Adrenal gland (tissue), 12 donors: ENCODE measurements around the gene ARHGEF10L. TPM values are rescaled to one million over a fixed set of nuclear protein-coding genes. Genes with fewer than 3 reads are reported as not detected.

Experiments
- DNase-seq, 7 donors: peaks; one replicate each; pipeline ENCODE4 v3.0.0-alpha.2; 2019 to 2020
- H3K27ac ChIP-seq, 5 donors: fragments of 200-600 bp; sonication (generic) in 4 of 5; 1 replicate in 3 of 5; 2 replicates in 2 of 5; pipeline versions ENCODE4 v1.5.1 to v1.8.0; 2016 to 2020; ENCODE audit warnings: mild to moderate bottlenecking in 1 of 5
- H3K27me3 ChIP-seq: fragments of 200-600 bp; 2 replicates; pipeline ENCODE4 v1.8.0; 2021
- H3K36me3 ChIP-seq, 2 donors: fragments of 200-600 bp; replicated peaks in 1 of 2; 1 replicate in 1 of 2; 2 replicates in 1 of 2; pipeline versions ENCODE4 v1.5.1 to v1.8.0; 2018 to 2022
- H3K4me1 ChIP-seq, 2 donors: fragments of 200-600 bp; replicated peaks in 1 of 2; 1 replicate in 1 of 2; 2 replicates in 1 of 2; pipeline versions ENCODE4 v1.5.1 to v1.8.0; 2018 to 2021
- H3K4me3 ChIP-seq, 4 donors: fragments of 200-600 bp; sonication (generic) in 3 of 4; one replicate each; pipeline ENCODE4 v1.5.1; 2016 to 2018
- H3K9me3 ChIP-seq, 3 donors: fragments of 200-600 bp; sonication (generic) in 1 of 3; replicated peaks in 1 of 3; 1 replicate in 2 of 3; 2 replicates in 1 of 3; pipeline versions ENCODE4 v1.5.1 to v1.8.0; 2016 to 2021
- POLR2A ChIP-seq, 2 donors: fragments of 450-650 bp; IDR thresholded peaks; one replicate each; pipeline ENCODE4 v1.6.1; 2017; ENCODE audit warnings: antibody characterized with exemption in 2 of 2, mild to moderate bottlenecking in 2 of 2, moderate library complexity in 1 of 2
- WGBS, 4 donors: extraction: QIAGEN DNeasy Blood & Tissue Kit in 2 of 4; methylation state at CpG; one replicate each; pipeline versions ENCODE4 v1.1.5 to v1.1.7; 2013 to 2017; 5-methylcytosine and 5-hydroxymethylcytosine counted together
- intact Hi-C, 2 donors: fragments of 100-400 bp; cut with DNase I; formaldehyde crosslinking; loops; one replicate each; pipeline versions ENCODE4 v1.14.1 to v1.15.0; 2022 to 2023
- polyA plus RNA-seq, 3 donors: library from polyadenylated mRNA; stranded (reverse); fragments of 200-250 nt in 2 of 3; fragments of 350-450 nt in 1 of 3; fragmentation: Illumina TruSeq in 1 of 3; extraction: RNeasy Lipid Tissue Mini Kit (QIAGEN cat#74804) in 1 of 3; gene quantifications; one replicate each; pipeline ENCODE4 v1.2.3, GENCODE V29; 2013 to 2014
- total RNA-seq, 9 donors: library from RNA; depleted of rRNA in 4 of 9; stranded (reverse); fragments of >200 nt in 4 of 9; fragments of 120-200 nt in 1 of 9; fragmentation: NEBNext Ultra II Directional in 1 of 9; extraction: Animal tissue kit (Norgen Biotek cat#: 25700) in 1 of 9; gene quantifications; one replicate each; pipeline versions ENCODE4 v1.1.0 to v1.2.4, GENCODE V29; 2013 to 2023
- TF ChIP-seq, protein P1 (sequence below), 6 experiments: fragments of 450-650 bp in 4 of 6; fragments of 200-600 bp in 2 of 6; sonication (generic) in 1 of 6; IDR thresholded peaks; 1 replicate in 5 of 6; 2 replicates in 1 of 6; pipeline versions ENCODE4 v1.5.1 to v1.8.0; 2016 to 2021; ENCODE audit warnings: antibody characterized with exemption in 6 of 6, mild to moderate bottlenecking in 2 of 6, moderate library complexity in 1 of 6
- donor health status: healthy with polysubstance abuse.
- donor health status: Bipolar disorder and iron deficiency.
- donor health status: DM: yes; HTN: yes; CAD: no.
- donor health status: DM: no; HTN: no; CAD: no.
- donor health status: DM: no; HTN: no; CAD: no.
- donor health status: DM: yes; HTN: yes; CAD: no.

The ARHGEF10L gene
- total and polyA plus RNA-seq, 12 donors = 1.7 to 54.9 (median 30.1) TPM

- WGBS, 4 donors = 59 to 92% (median 83%) methylated on average over 5 of the region's 5 CpGs
- Histone ChIP-seq H3K4me3 (no peak overlapping the region), H3K9me3 (no peaks in the 10 kb centered on the region), H3K27ac (no peak overlapping the region), H3K36me3 (no peaks in the 10 kb centered on the region), H3K27me3 (no peaks in the 10 kb centered on the region), H3K4me1 (no peaks in the 10 kb centered on the region)
- no peak for DNase-seq
- TF ChIP-seq, protein P1, sequence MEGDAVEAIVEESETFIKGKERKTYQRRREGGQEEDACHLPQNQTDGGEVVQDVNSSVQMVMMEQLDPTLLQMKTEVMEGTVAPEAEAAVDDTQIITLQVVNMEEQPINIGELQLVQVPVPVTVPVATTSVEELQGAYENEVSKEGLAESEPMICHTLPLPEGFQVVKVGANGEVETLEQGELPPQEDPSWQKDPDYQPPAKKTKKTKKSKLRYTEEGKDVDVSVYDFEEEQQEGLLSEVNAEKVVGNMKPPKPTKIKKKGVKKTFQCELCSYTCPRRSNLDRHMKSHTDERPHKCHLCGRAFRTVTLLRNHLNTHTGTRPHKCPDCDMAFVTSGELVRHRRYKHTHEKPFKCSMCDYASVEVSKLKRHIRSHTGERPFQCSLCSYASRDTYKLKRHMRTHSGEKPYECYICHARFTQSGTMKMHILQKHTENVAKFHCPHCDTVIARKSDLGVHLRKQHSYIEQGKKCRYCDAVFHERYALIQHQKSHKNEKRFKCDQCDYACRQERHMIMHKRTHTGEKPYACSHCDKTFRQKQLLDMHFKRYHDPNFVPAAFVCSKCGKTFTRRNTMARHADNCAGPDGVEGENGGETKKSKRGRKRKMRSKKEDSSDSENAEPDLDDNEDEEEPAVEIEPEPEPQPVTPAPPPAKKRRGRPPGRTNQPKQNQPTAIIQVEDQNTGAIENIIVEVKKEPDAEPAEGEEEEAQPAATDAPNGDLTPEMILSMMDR (IDR thresholded peaks at IDR 0.05) = no peak
- no peak for TF ChIP-seq POLR2A (IDR thresholded peaks at IDR 0.05)
- intact Hi-C loops = no loop called here
These were observed 60.4 kb downstream of the ARHGEF10L start for GRCh38 chr1:17599954-17600300.

GRCh38 chr1:17600321-17600720, 60.8 kb downstream of the ARHGEF10L start:
- no peak overlapping the region for H3K4me3 ChIP-seq
- DNase-seq = no peak
- H3K4me1 ChIP-seq = peaks cover 0 to 2% of the 10 kb centered on the region in 2 donors
- no peaks in the 10 kb centered on the region for H3K9me3 ChIP-seq
- TF ChIP-seq, protein P1 (IDR thresholded peaks at IDR 0.05) = no peak
- no peak for TF ChIP-seq POLR2A (IDR thresholded peaks at IDR 0.05)
- H3K27me3 ChIP-seq = no peaks in the 10 kb centered on the region
- no peak overlapping the region for H3K27ac ChIP-seq
- no peaks in the 10 kb centered on the region for H3K36me3 ChIP-seq
- 70 to 80% (median 75%) methylated on average over 6 of the region's 6 CpGs for WGBS, 4 donors
- intact Hi-C loops = no loop called here

DNA sequence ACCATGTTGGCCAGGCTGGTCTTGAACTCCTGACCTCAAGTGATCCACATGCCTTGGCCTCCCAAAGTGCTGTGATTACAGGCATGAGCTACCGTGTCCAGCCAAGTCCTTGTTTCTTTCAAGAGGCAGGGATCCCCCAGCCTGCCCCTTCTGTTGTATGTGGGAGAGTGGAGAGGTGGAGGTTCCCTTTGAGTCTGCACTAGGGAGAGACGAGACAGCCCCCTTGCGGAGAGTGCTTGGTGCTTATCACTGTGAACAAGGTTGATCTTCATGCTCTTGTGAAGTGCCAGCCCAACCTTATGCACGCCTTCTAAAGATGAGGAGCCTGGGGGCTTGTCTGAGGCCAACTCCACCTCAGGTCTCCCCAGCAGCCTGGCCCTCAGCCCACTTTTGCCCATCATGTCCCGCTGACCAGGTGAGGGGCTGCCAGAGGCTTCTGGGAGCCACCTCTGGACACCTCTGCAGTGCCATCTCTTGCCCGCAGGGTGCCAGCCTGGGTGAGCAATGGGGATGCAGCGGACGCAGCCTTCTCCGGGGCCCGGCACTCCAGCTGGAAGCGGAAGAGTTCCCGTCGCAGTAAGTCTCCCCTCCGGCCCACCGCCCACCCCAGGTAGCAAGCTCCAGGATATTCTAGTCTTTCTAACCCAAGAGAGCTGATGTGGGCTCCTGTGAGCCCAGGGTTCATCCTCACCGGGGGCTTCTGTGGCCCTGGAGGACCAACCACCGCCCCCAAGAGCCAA, 62.3 kb downstream of the ARHGEF10L start:
- no peak overlapping the region for H3K27ac ChIP-seq
- intact Hi-C loops = no loop called here
- WGBS, 4 donors = 95 to 98% (median 95%) methylated on average over 15 to 17 of the region's 17 CpGs

DNA sequence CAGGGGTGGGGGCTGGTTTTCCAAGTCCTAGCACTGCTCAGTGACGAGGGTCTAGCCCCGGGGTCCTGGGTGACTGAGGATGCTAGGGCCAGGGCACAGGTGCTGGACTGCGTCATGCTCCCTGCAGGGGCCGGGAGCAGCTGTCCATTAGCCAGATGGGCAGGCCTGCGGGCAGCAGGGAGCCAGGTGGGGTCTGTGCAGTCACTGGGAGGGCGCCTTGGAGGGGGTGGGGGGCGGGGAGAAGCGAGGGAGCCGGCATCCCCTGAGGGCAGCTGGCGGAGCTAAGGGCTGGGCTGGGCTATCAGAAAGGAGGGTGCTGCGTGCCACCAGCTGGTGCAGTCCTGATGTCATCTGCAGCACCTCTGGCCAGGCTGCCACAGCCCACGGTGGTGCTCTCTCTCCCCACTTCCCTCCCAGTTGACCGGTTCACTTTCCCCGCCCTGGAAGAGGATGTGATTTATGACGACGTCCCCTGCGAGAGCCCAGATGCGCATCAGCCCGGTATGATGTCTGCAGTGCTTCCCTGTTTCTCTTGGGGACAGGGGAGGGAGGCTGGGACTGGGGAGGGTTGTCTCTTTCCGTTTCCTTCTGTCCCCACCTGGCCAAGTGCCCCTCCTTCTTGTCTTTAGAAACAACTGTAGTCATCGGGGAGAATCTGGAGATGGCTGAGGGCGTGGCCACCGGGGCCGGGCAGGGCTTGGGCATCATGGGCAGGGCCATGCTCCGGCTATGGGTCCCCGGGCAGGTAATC, 63.8 kb downstream of the ARHGEF10L start:
- 74 to 85% (median 75%) methylated on average over 11 to 26 of the region's 26 CpGs for WGBS, 4 donors
- no peaks in the 10 kb centered on the region for H3K9me3 ChIP-seq
- no peaks in the 10 kb centered on the region for H3K27me3 ChIP-seq
- no peak overlapping the region for H3K4me3 ChIP-seq
- peaks cover 0 to 16% of the 10 kb centered on the region in 2 donors for H3K4me1 ChIP-seq
- DNase-seq = peak in 1 of 7 donors; percentile 86
- intact Hi-C loops = no loop called here
- no peaks in the 10 kb centered on the region for H3K36me3 ChIP-seq
- peak overlapping the region in 1 of 5 donors; percentile 60 for H3K27ac ChIP-seq
- TF ChIP-seq, protein P1 (IDR thresholded peaks at IDR 0.05) = no peak
- TF ChIP-seq POLR2A (IDR thresholded peaks at IDR 0.05) = no peak

More for the DNA sequence above, 62.3 kb downstream of the ARHGEF10L start:
- DNase-seq = no peak
- Histone ChIP-seq H3K9me3 (no peaks in the 10 kb centered on the region), H3K4me3 (no peak overlapping the region), H3K36me3 (no peaks in the 10 kb centered on the region), H3K4me1 (peaks cover 0 to 16% of the 10 kb centered on the region in 2 donors), H3K27me3 (no peaks in the 10 kb centered on the region)
- no peak for TF ChIP-seq POLR2A (IDR thresholded peaks at IDR 0.05)
- TF ChIP-seq, protein P1 (IDR thresholded peaks at IDR 0.05) = no peak
